Transverse colon (tissue), 4 donors: Measurements from ENCODE around the gene TYMS. TPM values are rescaled to one million over a fixed set of nuclear protein-coding genes. Genes with fewer than 3 reads are reported as not detected.

ENCODE experiments used
- DNase-seq: peaks from one replicate; pipeline ENCODE4 v3.0.0-alpha.2; 2019
- H3K27ac ChIP-seq, 4 donors: fragments of 200-600 bp; sonication (generic); 2 replicates each; pipeline ENCODE4 v1.5.1; 2016 to 2018; ENCODE audit warnings: inconsistent platforms in 4 of 4
- H3K27me3 ChIP-seq: fragments of 200-600 bp; sonication (generic); 2 replicates; pipeline ENCODE4 v1.5.1; 2017; ENCODE audit warnings: inconsistent platforms
- H3K36me3 ChIP-seq, 4 donors: fragments of 200-600 bp; sonication (generic); 2 replicates each; pipeline ENCODE4 v1.5.1; 2017 to 2019; ENCODE audit warnings: inconsistent platforms in 4 of 4
- H3K4me1 ChIP-seq, 4 donors: fragments of 200-600 bp; sonication (generic); 2 replicates each; pipeline ENCODE4 v1.5.1; 2017 to 2020; ENCODE audit warnings: inconsistent platforms in 4 of 4
- H3K4me3 ChIP-seq, 4 donors: fragments of 200-600 bp; sonication (generic); 1 replicate in 1 of 4; 2 replicates in 3 of 4; pipeline versions ENCODE4 v1.5.1 to v1.6.1; 2017 to 2019; ENCODE audit warnings: inconsistent platforms in 4 of 4
- H3K9me3 ChIP-seq, 2 donors: fragments of 200-600 bp; sonication (generic); 2 replicates each; pipeline ENCODE4 v1.5.1; 2017 to 2019; ENCODE audit warnings: inconsistent platforms in 2 of 2
- EP300 ChIP-seq: sonication (generic); formaldehyde crosslinking; IDR thresholded peaks from one replicate; pipeline ENCODE4 v1.6.1; 2017; ENCODE audit warnings: antibody characterized with exemption, low read depth
- POLR2A ChIP-seq: fragments of 450-650 bp; IDR thresholded peaks from one replicate; pipeline ENCODE4 v1.6.1; 2016; ENCODE audit warnings: antibody characterized with exemption, mild to moderate bottlenecking, moderate library complexity
- POLR2AphosphoS5 ChIP-seq, 3 donors: sonication (generic); formaldehyde crosslinking; IDR thresholded peaks; one replicate each; pipeline ENCODE4 v1.6.1; 2016; ENCODE audit warnings: antibody characterized with exemption in 3 of 3
- WGBS, 2 donors: methylation state at CpG; one replicate each; pipeline ENCODE4 v1.1.5; 2018; ENCODE audit warnings: low coverage in 1 of 2; 5-methylcytosine and 5-hydroxymethylcytosine counted together
- in situ Hi-C, 4 donors: fragments of 200-750 bp; cut with MboI; loops; one replicate each; pipeline versions ENCODE4 v1.15.0 to v1.15.1; 2017; ENCODE audit warnings: low sequenced_read_pairs in 3 of 4, low pct_ligation_motif_present in 1 of 4, low pct_unique_long_range_greater_than_20kb in 1 of 4
- intact Hi-C: fragments of 100-400 bp; cut with DNase I; formaldehyde crosslinking; loops from one replicate; pipeline ENCODE4 v1.15.1; 2023; ENCODE audit warnings: low total_unique reads
- total RNA-seq, 4 donors: library from RNA; depleted of rRNA; stranded (reverse); fragments of >200 nt; gene quantifications; one replicate each; pipeline ENCODE4 v1.1.0, GENCODE V29; 2016
- TF ChIP-seq, protein P1 (sequence below), 5 experiments: fragments of 200-600 bp in 3 of 5; fragments of 450-650 bp in 2 of 5; sonication (generic) in 3 of 5; IDR thresholded peaks; 1 replicate in 2 of 5; 2 replicates in 3 of 5; pipeline ENCODE4 v1.5.1; 2016 to 2017; ENCODE audit warnings: antibody characterized with exemption in 5 of 5, inconsistent platforms in 3 of 5, mild to moderate bottlenecking in 2 of 5, moderate library complexity in 1 of 5

TYMS gene
- total RNA-seq, 4 donors from 2014 or later = 3.2 to 5.9 (median 4.7) TPM

DNA sequence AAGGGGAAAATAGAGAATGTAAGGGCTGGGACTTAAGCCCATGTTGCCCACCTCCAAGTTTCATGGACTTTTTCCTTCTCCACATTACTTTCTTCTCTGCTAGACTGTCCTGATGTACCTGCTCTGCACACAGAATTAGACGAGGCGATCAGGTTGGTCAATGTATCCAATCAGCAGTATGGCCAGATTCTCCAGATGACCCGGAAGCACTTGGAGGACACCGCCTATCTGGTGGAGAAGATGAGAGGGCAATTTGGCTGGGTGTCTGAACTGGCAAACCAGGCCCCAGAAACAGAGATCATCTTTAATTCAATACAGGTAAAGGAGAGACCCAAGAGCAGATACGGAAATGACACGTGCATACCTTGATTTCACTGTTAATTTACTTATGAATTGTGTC, 16.2 kb upstream of the TYMS start:
- H3K27me3 ChIP-seq = no peaks in the 10 kb centered on the region
- no peak for DNase-seq
- intact Hi-C loops = no loop called here
- H3K4me1 ChIP-seq = no peaks in the 10 kb centered on the region
- H3K4me3 ChIP-seq = no peak overlapping the region
- 33 to 89% methylated on average over 1 to 6 of the region's 6 CpGs for WGBS, 2 donors
- in situ Hi-C loops = no loop called here
- no peak overlapping the region for H3K27ac ChIP-seq
- TF ChIP-seq EP300 = no peak
- TF ChIP-seq, protein P1, sequence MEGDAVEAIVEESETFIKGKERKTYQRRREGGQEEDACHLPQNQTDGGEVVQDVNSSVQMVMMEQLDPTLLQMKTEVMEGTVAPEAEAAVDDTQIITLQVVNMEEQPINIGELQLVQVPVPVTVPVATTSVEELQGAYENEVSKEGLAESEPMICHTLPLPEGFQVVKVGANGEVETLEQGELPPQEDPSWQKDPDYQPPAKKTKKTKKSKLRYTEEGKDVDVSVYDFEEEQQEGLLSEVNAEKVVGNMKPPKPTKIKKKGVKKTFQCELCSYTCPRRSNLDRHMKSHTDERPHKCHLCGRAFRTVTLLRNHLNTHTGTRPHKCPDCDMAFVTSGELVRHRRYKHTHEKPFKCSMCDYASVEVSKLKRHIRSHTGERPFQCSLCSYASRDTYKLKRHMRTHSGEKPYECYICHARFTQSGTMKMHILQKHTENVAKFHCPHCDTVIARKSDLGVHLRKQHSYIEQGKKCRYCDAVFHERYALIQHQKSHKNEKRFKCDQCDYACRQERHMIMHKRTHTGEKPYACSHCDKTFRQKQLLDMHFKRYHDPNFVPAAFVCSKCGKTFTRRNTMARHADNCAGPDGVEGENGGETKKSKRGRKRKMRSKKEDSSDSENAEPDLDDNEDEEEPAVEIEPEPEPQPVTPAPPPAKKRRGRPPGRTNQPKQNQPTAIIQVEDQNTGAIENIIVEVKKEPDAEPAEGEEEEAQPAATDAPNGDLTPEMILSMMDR (IDR thresholded peaks at IDR 0.05) = no peak
- TF ChIP-seq POLR2A = no peak
- TF ChIP-seq POLR2AphosphoS5 (IDR thresholded peaks at IDR 0.05) = no peak
- H3K9me3 ChIP-seq = no peaks in the 10 kb centered on the region
- H3K36me3 ChIP-seq = no peaks in the 10 kb centered on the region

DNA sequence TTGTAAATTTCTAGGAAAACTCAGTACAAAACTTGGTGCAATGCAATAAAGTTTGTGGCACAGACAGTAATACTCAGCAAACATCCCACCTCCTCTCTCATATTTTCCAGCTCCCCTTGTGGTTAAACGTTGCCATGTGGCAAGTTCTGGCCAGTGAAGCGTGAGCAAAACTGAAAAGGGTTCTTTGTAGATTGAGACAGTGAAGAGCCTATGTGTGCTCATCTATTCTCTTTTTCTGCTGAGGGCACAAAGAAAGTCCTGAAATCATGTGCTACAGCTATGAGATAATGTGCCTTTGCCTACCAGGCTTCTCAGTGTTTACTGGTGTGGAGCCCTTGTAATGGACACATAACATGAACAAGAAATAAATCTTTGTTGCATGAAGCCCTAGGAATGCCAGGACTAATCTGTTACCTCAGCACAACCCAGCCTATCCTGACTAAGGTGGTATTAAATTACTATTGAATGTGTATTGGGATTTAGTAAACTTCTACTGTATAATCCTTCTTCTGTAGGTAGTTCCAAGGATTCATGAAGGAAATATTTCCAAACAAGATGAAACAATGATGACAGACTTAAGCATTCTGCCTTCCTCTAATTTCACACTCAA, 13.0 kb upstream of the TYMS start:
- intact Hi-C loops = no loop called here
- TF ChIP-seq, protein P1 (IDR thresholded peaks at IDR 0.05) = no peak
- no peak for TF ChIP-seq EP300
- no peak for TF ChIP-seq POLR2AphosphoS5 (IDR thresholded peaks at IDR 0.05)
- Histone ChIP-seq H3K27me3 (no peaks in the 10 kb centered on the region), H3K9me3 (no peaks in the 10 kb centered on the region), H3K27ac (no peak overlapping the region), H3K4me1 (no peaks in the 10 kb centered on the region), H3K36me3 (no peaks in the 10 kb centered on the region), H3K4me3 (no peak overlapping the region)
- in situ Hi-C loops = no loop called here
- DNase-seq = no peak
- WGBS, 2 donors = 37 to 39% methylated on average over 2 of the region's 2 CpGs

GRCh38 chr18:647304-647703, 10.1 kb upstream of the TYMS start:
- no peak for TF ChIP-seq POLR2AphosphoS5 (IDR thresholded peaks at IDR 0.05)
- no peak for TF ChIP-seq POLR2A
- TF ChIP-seq EP300 = no peak
- TF ChIP-seq, protein P1 (IDR thresholded peaks at IDR 0.05) = no peak
- H3K4me3 ChIP-seq = no peak overlapping the region
- H3K27me3 ChIP-seq = no peaks in the 10 kb centered on the region
- H3K36me3 ChIP-seq = no peaks in the 10 kb centered on the region
- H3K9me3 ChIP-seq = no peaks in the 10 kb centered on the region
- no peaks in the 10 kb centered on the region for H3K4me1 ChIP-seq
- intact Hi-C loops = no loop called here
- no peak for DNase-seq
- H3K27ac ChIP-seq = no peak overlapping the region
- 84% methylated on average over 5 of the region's 5 CpGs; no CpG with 5 or more reads in 1 of the 2 donors for WGBS, 2 donors
- in situ Hi-C loops = no loop called here

- no peak overlapping the region for H3K27ac ChIP-seq
- no peaks in the 10 kb centered on the region for H3K27me3 ChIP-seq
- H3K4me1 ChIP-seq = no peaks in the 10 kb centered on the region
- DNase-seq = no peak
- WGBS, 2 donors = 63 to 76% methylated on average over 4 to 5 of the region's 5 CpGs
- intact Hi-C loops = no loop called here
- in situ Hi-C loops = no loop called here
- TF ChIP-seq EP300 (no peak), POLR2AphosphoS5 (IDR thresholded peaks at IDR 0.05) (no peak), POLR2A (no peak)
- TF ChIP-seq, protein P1 (IDR thresholded peaks at IDR 0.05) = no peak
- no peak overlapping the region for H3K4me3 ChIP-seq
- no peaks in the 10 kb centered on the region for H3K36me3 ChIP-seq
- no peaks in the 10 kb centered on the region for H3K9me3 ChIP-seq
Measured at GRCh38 chr18:649341-649740, 8.1 kb upstream of the TYMS start.
